Inferior parietal cortex (tissue), 1 donor: ENCODE data around the gene ZBBX.
"Not testable (repeated sequence)": the region's sequence is repeated elsewhere in the genome, so short reads cannot be mapped to it uniquely, and the experiment has no call there.

Experiments
- DNase-seq: peaks from one replicate; pipeline ENCODE4 v3.0.0-alpha.2; 2016; ENCODE audit errors: extremely low spot score

The ZBBX gene

GRCh38 chr3:167380004-167380689 lies at the start of gene ZBBX:
TSS of gene ZBBX (minus strand) at chr3:167380297. CDS start at chr3:167372901, 7,396 bp downstream.
- peak; percentile 97 for DNase-seq

- not testable (repeated sequence) for DNase-seq
Observed at GRCh38 chr3:167426962-167427361, 46.9 kb upstream of the ZBBX start.

DNA sequence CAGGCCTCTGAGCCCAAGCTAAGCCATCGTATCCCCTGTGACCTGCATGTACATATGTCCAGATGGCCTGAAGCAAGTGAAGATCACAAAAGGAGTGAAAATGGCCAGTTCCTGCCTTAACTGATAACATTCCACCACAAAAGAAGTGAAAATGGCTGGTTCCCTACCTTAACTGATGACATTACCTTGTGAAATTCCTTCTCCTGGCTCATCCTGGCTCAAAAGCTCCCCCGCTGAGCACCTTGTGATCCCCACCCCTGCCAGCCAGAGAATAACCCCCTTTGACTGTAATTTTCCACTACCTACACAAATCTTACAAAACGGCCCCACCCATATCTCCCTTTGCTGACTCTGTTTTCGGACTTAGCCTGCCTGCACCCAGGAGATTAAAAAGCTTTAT lies 42.3 kb upstream of the ZBBX start:
- DNase-seq, result not testable (repeated sequence)

- DNase-seq, result no peak
Observed at GRCh38 chr3:167409611-167410010, 29.5 kb upstream of the ZBBX start.

GRCh38 chr3:167406876-167407492 lies 26.9 kb upstream of the ZBBX start:
- peak; percentile 83 for DNase-seq

- no peak for DNase-seq
Observed at GRCh38 chr3:167397826-167398225, 17.7 kb upstream of the ZBBX start.

GRCh38 chr3:167396075-167396474 lies 16.0 kb upstream of the ZBBX start:
- DNase-seq, result no peak

DNA sequence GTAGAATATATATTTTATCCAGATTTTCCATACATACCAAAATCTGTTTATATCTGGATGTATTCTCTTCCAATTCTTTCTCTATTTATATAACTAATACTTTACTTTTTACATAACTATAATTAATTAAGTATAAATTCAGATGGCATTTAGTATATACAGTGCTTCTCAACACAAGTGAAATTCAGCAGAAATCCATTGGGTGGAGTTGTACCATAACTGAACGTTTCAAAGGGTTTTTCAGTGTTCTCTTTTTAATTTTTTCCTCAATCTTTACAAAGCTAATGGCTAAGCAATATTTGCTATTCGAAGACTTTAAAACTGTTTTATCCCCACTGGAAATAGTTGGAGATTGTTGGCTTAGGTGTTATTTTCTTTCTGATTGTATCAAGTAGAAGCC lies 13.9 kb upstream of the ZBBX start:
- DNase-seq, result no peak

- no peak for DNase-seq
Observed at GRCh38 chr3:167382155-167382554, 2.1 kb upstream of the ZBBX start.

DNA sequence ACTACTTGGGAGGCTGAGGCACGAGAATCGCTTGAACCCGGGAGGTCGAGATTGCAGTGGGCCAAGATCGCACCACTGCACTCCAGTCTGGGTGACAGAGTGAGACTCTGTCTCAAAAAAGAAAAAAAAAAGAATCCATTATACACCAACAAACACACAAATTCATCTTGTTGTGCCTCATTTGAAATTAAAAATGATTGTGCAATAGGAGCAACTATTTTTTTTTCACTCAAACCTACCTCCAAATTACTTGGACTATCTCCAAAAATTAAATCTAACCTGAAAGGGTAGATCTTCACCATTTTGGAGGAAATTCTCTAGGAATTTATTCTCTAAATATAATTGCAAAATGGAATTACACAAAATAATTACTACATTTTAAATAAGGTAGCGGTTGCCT lies 4.6 kb downstream of the ZBBX start:
- DNase-seq, result no peak

- no peak for DNase-seq
Observed at GRCh38 chr3:167372138-167372537, 8.0 kb downstream of the ZBBX start.

DNA sequence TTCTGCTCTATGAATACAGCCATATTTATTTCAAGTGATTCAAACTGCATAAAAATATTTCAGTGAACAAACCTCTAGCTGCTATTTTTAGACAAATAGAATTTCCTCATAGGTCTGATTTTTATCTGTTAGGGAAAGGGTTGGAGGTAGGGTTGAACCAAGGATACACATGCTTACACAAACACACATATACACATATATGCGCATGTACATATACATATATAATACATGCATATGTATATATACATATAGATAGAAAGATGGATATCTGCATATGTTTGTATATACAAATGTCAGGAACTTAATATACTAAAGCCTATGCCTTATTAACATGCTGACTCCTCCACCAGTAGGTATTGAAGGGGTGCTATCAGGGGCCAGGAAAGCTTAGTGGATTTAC lies 18.1 kb downstream of the ZBBX start:
- no peak for DNase-seq

DNA sequence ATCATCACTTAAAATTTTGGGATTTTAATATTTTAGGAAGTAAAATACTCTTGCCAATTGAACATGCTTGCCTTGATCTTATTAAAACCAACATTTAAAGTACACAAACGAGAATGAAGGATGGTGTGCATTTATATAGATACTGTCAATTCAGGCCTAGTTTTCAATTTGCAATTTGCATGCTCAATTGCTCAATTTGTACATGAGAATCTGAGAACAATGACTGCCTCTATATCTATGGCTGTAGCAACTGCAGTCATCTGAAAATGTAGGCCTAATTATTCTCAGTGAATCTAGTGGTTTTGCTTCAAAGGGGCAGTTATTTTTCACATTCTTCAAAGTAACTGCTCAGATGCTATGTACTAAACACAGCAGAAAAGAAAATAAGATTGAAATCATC lies 18.8 kb downstream of the ZBBX start:
- peak; percentile 36 for DNase-seq

GRCh38 chr3:167355446-167355845 lies 24.7 kb downstream of the ZBBX start:
- no peak for DNase-seq

- DNase-seq, result no peak
Observed at GRCh38 chr3:167354751-167355150, 25.3 kb downstream of the ZBBX start.

GRCh38 chr3:167350245-167350862 lies 29.7 kb downstream of the ZBBX start:
- peak; percentile 49 for DNase-seq

GRCh38 chr3:167346171-167346570 lies 33.9 kb downstream of the ZBBX start:
- DNase-seq, result no peak

- no peak for DNase-seq
Observed at GRCh38 chr3:167330993-167331785, 48.9 kb downstream of the ZBBX start.

GRCh38 chr3:167323572-167323971 lies 56.5 kb downstream of the ZBBX start:
- no peak for DNase-seq

DNA sequence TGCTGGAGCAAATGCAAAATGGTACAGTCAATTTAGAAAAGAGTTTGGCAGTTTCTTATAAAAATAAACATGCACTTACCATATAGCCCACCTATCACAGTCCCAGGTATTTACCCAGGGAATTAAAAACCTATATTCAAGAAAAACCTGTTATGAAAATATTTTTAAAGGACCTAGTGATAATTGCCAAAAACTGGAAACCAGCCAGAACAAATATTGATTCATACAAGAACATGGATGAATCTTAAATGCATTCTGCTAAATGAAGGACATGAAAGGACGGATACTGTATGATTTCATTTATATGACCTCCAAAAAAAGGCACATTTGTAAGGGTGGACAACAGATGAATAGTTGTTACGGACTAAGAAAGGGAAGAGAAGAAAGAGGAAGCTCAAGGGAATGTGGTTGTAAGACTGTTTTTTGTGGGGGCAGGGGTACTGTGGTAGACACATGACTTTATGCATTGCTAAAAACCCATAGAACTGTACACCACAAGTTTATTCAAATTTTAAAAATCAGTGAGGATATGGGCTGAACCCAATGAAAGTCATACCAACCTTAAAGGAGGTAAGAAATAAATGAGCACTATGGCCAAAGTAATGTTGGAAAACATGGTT lies 61.0 kb downstream of the ZBBX start:
- DNase-seq, result no peak

DNA sequence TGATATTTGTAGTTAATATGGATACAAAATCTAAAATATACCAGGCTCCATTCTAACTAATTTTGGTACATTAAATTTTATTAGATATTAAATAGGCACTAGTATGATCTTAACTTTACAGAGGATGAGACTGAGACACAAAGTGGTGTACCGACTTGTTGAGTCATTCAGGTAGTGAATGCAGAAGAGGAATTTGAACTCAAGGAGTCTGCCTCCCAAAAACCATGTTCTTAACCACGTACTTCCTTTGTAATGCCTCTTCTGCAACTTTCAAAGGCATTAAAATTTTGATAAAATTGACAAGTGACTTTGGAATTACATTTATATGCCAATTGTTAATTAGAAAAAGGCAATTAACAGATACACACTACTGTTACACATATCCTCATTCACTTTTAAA lies 61.8 kb downstream of the ZBBX start:
- DNase-seq, result no peak

DNA sequence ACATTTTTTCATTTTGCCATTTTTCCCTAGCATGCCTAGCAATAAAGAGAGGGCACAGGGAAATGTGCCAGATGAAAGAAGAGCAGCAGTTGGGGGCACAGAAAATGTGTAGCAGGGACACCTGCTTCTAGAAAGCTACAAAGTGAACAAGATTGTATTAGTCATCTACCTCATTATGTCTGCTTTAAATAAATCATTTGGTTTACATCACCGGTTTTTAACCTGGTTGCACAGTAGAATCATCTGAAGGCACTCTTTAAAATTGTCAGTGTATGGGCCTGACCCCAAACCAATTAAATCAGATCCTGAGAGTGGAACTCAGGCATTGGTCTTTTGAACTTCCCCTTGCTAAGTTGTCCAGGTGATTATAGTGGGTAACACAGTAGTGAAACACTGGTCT lies 73.8 kb downstream of the ZBBX start:
- no peak for DNase-seq
